ENCODE measurements around the gene PLEKHA3.

Gene PLEKHA3

GRCh38 chr2:178450774-178451525, 29.3 kb upstream of the PLEKHA3 start, which contains the start of the genes PJVK and PRKRA:
PJVK (plus strand) TSS chr2:178451378; CDS start chr2:178453410, 2,032 bp downstream.
PRKRA (minus strand) TSS chr2:178451175; CDS start chr2:178451030, 145 bp downstream.
- TF ChIP-seq CTCF (IDR thresholded peaks at IDR 0.05; ENCODE audit: insufficient read depth, low read length, poor library complexity, severe bottlenecking) (no peak), EZH2phosphoT487 (conservative IDR thresholded peaks at IDR 0.05; ENCODE audit: low read length) (no peak)
- Histone ChIP-seq H3K27me3 (ENCODE audit: low read length) (no peaks in the 10 kb centered on the region), H3K79me2 (ENCODE audit: insufficient read depth, low read length) (peaks cover 23% of the 10 kb centered on the region), H3K4me2 (ENCODE audit: low read depth, low read length, poor library complexity, severe bottlenecking) (peak within 1 kb of the TSS; percentile 91), H3K27ac (ENCODE audit: low read depth, low read length) (peak within 1 kb of the TSS; percentile 91), H4K20me1 (ENCODE audit: low read depth, low read length) (no peaks in the 10 kb centered on the region), H3K4me3 (ENCODE audit: insufficient read depth, low read length, poor library complexity, severe bottlenecking) (peak within 1 kb of the TSS; percentile 77), H3F3A (ENCODE audit: insufficient read depth) (peaks cover 20% of the 10 kb centered on the region), H3K9me2 (replicated peaks; ENCODE audit: insufficient read depth, low read length) (no peaks in the 10 kb centered on the region), H3K9me3 (ENCODE audit: insufficient read depth, low read length) (no peaks in the 10 kb centered on the region), H3K36me3 (ENCODE audit: low read length) (peaks cover 8% of the 10 kb centered on the region), H2AFZ (ENCODE audit: low read depth, low read length, severe bottlenecking) (peak within 1 kb of the TSS; percentile 80), H3K9ac (ENCODE audit: low read length) (peak within 1 kb of the TSS; percentile 74)

- H3K9ac ChIP-seq (ENCODE audit: low read length): no peak overlapping the region
- H4K20me1 ChIP-seq (ENCODE audit: low read depth, low read length): no peaks in the 10 kb centered on the region
- no peak overlapping the region for H3K27ac ChIP-seq (ENCODE audit: low read depth, low read length)
- TF ChIP-seq EZH2phosphoT487 (conservative IDR thresholded peaks at IDR 0.05; ENCODE audit: low read length) (no peak), CTCF (IDR thresholded peaks at IDR 0.05; ENCODE audit: insufficient read depth, low read length, poor library complexity, severe bottlenecking) (no peak)
- no peaks in the 10 kb centered on the region for H3K9me3 ChIP-seq (ENCODE audit: insufficient read depth, low read length)
- no peak overlapping the region for H3K4me3 ChIP-seq (ENCODE audit: insufficient read depth, low read length, poor library complexity, severe bottlenecking)
- no peak overlapping the region for H2AFZ ChIP-seq (ENCODE audit: low read depth, low read length, severe bottlenecking)
- no peaks in the 10 kb centered on the region for H3K9me2 ChIP-seq (replicated peaks; ENCODE audit: insufficient read depth, low read length)
- H3K4me2 ChIP-seq (ENCODE audit: low read depth, low read length, poor library complexity, severe bottlenecking): no peak overlapping the region
- H3K79me2 ChIP-seq (ENCODE audit: insufficient read depth, low read length): peaks cover 23% of the 10 kb centered on the region
- H3F3A ChIP-seq (ENCODE audit: insufficient read depth): peaks cover 20% of the 10 kb centered on the region
- no peaks in the 10 kb centered on the region for H3K27me3 ChIP-seq (ENCODE audit: low read length)
- peaks cover 3% of the 10 kb centered on the region; the same call in 1 of the 2 replicates for H3K36me3 ChIP-seq (ENCODE audit: low read length)
Observed at GRCh38 chr2:178452334-178452733, 27.9 kb upstream of the PLEKHA3 start.

- H3K27ac ChIP-seq (ENCODE audit: low read depth, low read length): no peak overlapping the region
- TF ChIP-seq EZH2phosphoT487 (conservative IDR thresholded peaks at IDR 0.05; ENCODE audit: low read length) (no peak), CTCF (IDR thresholded peaks at IDR 0.05; ENCODE audit: insufficient read depth, low read length, poor library complexity, severe bottlenecking) (no peak)
- H3F3A ChIP-seq (ENCODE audit: insufficient read depth): peaks cover 20% of the 10 kb centered on the region
- H3K9me2 ChIP-seq (replicated peaks; ENCODE audit: insufficient read depth, low read length): no peaks in the 10 kb centered on the region
- H4K20me1 ChIP-seq (ENCODE audit: low read depth, low read length): no peaks in the 10 kb centered on the region
- H3K9me3 ChIP-seq (ENCODE audit: insufficient read depth, low read length): no peaks in the 10 kb centered on the region
- H2AFZ ChIP-seq (ENCODE audit: low read depth, low read length, severe bottlenecking): no peak overlapping the region
- peaks cover 21% of the 10 kb centered on the region for H3K79me2 ChIP-seq (ENCODE audit: insufficient read depth, low read length)
- no peak overlapping the region for H3K4me2 ChIP-seq (ENCODE audit: low read depth, low read length, poor library complexity, severe bottlenecking)
- 0 out of 2 replicates have a peak, but pooled peaks cover 1% of the 10 kb centered on the region for H3K36me3 ChIP-seq (ENCODE audit: low read length)
- no peak overlapping the region for H3K4me3 ChIP-seq (ENCODE audit: insufficient read depth, low read length, poor library complexity, severe bottlenecking)
- no peaks in the 10 kb centered on the region for H3K27me3 ChIP-seq (ENCODE audit: low read length)
- no peak overlapping the region for H3K9ac ChIP-seq (ENCODE audit: low read length)
Observed at GRCh38 chr2:178452870-178453269, 27.4 kb upstream of the PLEKHA3 start.

Data from SU-DHL-6 (cell line).